GM19397 (cell line): ENCODE results near the gene CHRD.
A peak's percentile ranks its signal among the peaks of the same experiment; 100 is the strongest.

Experiments
- ATAC-seq: cut with Tn5 transposase; IDR thresholded peaks from one replicate; pipeline ENCODE4 v1.9.1; 2021; ENCODE audit warnings: mild to moderate bottlenecking, moderate library complexity; ENCODE audit not compliant: unreplicated experiment

The CHRD gene

DNA sequence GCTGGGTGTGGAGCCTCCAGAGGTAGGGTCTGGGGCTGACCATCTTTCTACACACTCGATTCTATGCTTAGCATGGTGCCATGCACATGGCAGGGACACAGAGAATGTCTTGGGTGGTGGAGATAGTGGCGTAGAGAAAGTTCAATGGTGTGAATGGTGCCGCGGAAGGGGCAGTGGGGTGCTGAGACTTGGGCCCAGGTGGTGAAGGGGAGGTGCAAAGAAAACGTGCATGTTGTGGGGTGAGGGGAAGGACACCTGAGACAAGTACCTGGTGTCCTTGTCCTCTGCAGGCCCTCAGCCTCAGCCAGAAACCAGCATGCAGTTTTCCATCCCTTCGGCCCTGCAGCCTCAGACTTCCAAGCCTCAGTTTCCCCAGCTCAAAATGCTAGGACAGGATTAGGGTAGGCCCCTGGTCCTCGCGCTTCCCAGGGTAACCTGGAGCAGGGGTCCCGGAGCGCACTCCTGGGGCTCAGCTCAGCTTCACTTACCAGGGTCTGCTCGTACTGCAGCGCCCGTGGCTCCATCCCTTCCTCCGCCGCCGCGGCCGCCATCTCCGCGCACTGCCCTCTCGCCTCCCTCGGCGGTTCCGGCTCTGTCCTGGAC lies 18.8 kb upstream of the CHRD start:
- ATAC-seq: peak; percentile 4

- ATAC-seq: peak; percentile 42
These were observed 18.3 kb upstream of the CHRD start, which contains the start of the genes CLCN2 and POLR2H for GRCh38 chr3:184361532-184361931. Gene CLCN2 (minus strand): TSS chr3:184361605. CDS start chr3:184361479, 126 bp downstream. Gene POLR2H (plus strand): TSS chr3:184361710. CDS start chr3:184363493, 1,783 bp downstream.

DNA sequence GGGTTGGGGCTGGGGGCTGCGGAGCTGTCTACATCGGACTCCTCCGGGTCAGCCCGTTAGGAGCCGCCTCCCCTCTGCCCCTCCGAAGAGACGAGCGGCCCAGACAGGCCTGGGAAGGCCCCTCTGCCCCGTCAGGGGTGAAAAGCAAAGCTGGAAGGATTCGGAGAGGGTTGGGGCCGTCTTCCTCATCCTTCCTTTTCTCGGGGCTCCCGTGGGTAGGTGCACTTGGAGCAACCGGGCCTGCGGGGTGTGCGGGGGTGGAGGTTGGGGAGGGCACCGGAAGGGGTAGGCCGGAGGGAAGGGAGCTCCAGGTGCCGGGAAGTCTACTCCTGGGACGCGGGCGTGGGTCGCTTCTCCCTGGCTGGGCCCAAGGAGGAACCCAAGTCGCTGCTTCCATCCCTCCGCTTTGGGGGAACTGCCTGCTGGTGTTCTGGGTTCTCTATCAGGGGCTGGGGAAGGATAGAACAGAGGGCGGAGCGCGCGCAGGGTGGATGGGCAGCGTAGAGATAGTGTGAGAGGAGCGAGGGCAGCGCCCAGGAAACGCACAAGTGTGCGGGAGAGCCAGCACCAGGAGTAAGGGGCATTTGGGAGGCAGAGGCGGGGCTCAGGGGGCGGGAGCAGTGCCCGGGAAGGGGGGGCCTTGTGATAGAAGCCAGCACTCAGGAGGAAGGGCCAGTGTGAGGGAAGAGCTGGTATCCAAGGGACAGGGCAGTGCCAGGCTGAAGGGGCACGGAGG lies 17.8 kb upstream of the CHRD start:
- peak; percentile 3 for ATAC-seq

- peak; percentile 83 for ATAC-seq
These were observed 16.9 kb upstream of the CHRD start for GRCh38 chr3:184362668-184363546.

- ATAC-seq: no peak
These were observed 13.1 kb upstream of the CHRD start for GRCh38 chr3:184366619-184367289.

DNA sequence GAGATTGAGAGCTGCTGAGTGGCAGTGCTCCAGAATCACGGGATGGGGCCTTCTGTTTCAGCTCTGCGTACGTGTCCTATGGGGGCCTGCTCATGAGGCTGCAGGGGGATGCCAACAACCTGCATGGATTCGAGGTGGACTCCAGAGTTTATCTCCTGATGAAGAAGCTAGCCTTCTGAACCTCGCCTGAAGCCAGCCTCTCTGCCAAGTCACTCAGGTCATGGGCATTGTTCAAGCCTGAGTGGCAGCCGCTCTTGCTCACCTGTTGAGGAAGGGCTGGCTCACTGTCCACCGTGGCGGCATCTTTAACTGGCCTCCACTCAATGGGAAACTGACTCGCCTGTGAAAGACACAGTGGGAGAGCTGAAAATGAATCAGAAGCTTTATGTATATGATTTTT lies 11.7 kb upstream of the CHRD start:
- ATAC-seq: no peak

GRCh38 chr3:184368586-184369183 lies 11.2 kb upstream of the CHRD start:
- no peak for ATAC-seq

DNA sequence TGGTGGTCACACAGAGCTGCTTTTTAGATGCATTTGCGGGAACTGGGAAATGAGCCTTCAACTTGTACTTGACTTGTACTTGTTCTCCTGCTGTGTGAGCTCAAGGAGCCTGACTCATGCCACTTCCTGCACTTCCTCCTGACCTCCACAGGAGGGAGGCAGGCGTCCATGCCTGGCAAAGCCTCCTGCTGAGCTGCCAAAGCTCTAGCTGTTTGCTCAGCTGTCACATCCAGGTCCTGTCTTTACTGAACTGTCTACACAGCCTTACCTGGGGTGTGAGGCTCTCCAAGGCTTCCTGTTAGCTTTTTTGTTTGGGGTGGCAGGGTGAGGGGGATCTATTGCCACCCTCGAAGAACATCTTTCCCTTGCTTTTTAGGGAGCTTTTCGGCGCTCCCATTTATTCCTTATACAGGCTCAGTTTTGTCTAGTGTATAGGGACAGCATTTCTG lies 8.3 kb upstream of the CHRD start:
- peak; percentile 65 for ATAC-seq

DNA sequence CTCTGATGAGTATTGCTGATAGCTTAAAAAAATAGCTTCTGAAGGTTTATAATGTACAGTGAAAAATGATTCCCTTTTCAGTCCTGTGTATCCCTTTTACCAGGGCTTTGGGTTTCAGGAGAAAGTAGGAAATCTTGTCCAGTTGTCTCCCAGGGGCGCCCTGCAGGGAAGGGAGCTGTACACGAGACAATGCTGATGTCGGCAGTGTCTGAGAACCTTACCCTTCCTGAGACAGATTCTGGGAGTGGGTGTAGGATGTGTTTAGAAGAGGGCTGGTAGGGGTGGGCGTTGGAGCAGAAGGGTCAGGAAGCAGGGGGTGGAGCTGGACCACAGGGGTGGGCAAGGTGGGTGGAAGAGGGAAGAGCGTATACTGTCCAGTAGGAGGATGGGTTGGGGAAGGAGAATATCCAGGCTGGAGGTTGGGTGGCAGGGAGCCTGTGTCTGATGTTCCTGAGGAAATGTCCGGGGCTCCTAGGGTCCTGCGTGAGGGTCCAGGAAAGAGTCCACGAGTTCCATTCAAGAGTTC lies 7.5 kb upstream of the CHRD start:
- no peak for ATAC-seq

DNA sequence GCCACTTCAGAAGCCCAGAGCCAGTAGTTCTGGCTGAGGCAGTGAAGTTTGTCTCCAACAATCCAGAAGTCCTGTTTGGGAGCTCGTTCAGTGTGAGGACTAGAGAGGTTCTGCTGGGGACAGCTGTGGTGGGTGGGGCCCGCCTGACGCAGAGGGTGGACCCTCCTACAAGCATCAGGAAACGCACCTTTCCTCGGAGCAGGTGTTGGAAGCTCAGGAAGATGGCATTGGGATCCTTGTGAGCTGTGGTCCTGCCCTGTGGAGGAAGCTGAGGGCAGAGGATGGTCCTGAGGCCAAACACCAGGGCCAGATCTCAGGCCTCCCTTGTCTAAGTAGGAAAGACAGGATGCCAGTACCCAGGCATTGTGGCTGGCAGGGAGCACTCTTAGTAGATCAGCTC lies 6.9 kb upstream of the CHRD start:
- no peak for ATAC-seq

DNA sequence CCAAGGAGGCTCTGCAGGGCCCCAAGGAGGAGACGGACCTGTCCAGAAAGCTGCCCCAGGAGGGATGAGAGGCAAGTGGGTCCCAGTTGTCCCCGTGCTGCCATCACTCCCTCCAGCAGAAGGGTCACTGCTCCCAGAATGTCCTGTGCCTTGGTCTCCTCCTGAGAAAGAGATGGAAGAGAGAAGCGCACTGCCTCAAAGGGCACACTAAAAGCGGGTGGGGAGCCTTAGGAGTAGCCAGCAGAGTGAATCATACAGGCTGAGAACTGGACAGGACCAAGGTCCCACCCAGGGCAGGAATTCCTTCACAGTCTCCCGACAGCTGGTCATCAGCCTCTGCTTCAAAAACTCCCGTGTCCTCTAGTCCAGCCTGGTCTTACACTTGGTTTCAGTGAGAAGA lies 6.4 kb upstream of the CHRD start:
- no peak for ATAC-seq

DNA sequence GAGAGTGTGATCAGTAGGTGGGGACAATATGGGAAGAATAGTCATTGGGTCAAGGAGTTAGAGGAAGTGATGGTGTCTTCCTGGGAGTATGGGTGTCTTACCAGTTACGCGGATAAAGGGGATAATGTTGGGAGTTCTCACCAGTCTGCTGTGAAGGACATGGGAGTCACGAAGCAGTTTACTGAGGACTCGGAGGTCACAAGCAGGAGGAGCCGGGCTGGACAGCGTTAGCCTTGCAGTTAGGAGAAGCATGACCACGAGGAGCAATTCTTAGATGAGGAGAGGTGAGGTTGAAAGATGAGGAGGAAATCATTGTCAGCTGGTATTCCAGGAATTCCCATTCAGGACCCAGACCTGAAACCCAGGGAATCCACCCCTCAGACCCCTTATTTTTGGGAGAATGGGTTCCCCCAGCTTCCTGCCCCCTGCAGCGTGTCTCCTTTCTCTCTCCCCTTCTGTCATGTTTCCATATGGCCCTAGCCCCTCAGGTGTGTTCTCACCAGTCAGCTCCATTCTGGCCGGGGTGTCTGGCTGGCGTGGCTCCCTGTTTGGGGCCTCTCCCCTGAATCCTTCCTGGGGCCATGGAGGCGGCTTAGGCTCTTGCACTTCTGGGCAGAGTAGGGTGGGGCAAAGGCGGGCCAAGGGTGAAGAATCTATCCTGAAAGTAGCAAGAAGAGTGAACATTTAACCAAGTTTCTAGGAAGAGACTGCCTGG lies 4.0 kb upstream of the CHRD start:
- ATAC-seq: no peak

DNA sequence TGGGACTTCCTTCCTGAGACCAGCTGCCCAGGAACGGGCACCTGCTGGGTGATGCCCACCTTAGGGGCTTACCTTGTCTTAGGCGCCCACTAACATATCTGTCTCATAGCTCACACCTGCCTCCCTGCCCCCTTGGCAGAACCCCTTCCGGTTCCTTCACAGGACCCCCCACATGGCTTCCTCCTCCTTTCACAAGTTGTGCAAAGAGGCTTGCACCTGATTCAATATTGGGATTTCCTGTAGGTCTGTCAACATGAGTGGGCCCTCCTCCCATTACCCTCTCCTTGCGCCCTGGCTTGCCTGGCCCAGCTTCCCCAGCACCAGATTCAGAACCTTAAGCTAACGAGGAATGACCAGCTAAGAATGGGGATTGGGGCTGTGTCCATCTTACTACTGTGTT lies 2.5 kb upstream of the CHRD start:
- ATAC-seq: no peak

DNA sequence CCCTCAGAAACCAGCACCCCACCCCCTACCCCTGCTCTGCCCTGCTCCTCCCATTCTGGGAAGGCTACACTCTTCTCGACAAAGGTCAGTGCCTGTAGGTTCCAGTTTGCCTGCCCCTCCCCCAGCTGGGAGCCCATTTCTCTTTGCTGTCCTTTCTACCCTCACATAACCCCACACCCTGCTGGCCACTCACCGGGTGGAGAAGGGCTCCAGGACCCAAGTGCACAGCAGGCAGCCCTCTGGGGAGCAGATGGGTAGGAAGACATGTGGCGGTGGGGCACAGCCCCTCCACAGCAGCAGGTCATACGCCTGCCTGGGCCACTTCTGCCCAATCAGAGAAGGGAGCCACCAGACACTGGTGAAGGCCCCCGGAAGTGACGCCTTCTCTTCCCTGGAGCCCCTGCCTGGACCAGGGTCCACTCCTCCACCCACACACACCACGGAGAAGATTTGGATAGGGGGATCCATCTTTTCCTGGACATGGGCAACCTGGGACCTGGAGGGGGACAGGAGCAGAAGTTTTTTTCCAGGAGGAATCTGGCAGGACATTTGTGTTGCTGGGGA lies 1.9 kb upstream of the CHRD start, which contains the start of gene THPO:
TSS of gene THPO (minus strand) at position 326 of the 564 bp plus-strand sequence. CDS start 1,948 bp downstream, outside the sequence.
- ATAC-seq: no peak

DNA sequence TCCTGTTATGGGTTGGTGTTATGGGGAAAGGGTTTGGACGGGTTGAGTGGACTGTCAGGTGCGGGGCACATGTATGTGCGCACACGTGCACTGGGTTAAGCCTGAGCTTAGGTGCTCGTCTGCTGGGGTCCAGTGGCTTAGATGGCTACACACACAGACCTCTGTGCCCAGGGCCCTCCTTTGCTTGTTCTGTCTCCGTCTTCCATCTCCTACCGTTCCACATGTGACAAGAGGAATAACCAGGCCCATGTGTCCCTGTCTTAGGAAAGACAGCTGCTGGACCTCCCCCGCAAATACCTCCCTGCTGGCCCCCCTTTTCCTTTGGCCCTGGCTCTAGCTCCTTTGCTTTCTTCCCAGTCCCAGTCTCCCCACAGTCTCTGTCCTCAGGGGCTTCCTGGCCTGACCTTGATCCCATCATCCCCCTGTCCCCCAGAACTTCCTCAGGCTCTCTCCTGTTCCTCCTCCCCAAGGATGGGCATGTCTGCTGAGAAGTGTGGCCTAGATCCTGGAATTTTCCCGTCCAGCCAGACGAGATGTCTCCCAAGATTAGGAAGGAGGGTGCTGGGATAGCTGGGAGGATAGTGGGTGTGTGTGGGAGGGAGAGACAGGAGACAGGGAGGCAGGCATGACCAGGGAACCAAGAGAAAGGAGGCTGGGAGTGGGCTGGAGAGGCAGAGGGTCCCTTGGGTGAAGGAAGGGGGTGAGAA lies 1.1 kb upstream of the CHRD start:
- ATAC-seq: no peak

DNA sequence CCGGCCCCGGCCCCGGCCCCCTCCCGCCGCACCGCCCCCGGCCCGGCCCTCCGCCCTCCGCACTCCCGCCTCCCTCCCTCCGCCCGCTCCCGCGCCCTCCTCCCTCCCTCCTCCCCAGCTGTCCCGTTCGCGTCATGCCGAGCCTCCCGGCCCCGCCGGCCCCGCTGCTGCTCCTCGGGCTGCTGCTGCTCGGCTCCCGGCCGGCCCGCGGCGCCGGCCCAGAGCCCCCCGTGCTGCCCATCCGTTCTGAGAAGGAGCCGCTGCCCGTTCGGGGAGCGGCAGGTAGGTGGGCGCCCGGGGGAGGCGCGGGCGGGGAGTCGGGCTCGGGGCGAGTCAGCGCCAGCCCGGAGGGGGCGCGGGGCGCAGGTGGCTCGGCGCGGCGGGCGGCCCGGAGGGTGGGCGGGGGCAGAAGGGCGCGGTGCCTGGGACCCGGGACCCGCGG lies 352 bp downstream of the CHRD start:
- ATAC-seq: no peak

- no peak for ATAC-seq
These were observed 890 bp downstream of the CHRD start for GRCh38 chr3:184380627-184381260.
